WI38 (cell line): ENCODE results near the gene ANKRD11.
"Not testable (repeated sequence)": the region's sequence is repeated elsewhere in the genome, so short reads cannot be mapped to it uniquely, and the experiment has no call there.

Experiments used
- H3K4me3 ChIP-seq: 2 replicates; pipeline ENCODE4 v1.5.1; 2011; ENCODE audit warnings: low read depth, mild to moderate bottlenecking, control low read depth, low read length
- TF ChIP-seq, protein P1 (sequence below): IDR thresholded peaks from 2 replicates; pipeline ENCODE4 v1.5.1; 2012; ENCODE audit warnings: low read depth, mild to moderate bottlenecking, control low read depth, low read length

The ANKRD11 gene

DNA sequence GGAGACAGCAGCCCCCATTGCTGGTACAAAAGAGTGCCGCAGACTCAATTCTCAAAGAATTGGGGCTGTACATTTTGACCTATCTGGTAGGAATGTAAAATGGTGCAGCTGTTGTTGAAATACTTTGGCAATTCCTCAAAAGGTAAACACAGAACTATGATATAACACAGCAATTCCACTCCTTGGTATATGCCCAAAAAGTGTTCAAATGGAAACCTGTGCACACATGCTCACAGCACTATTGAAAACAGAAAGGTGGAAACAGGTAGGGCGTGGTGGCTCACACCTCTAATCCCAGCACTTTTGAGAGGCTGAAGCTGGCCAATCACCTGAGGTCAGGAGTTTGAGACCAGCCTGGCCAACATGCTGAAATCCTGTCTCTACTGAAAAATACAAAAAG lies 34.7 kb downstream of the ANKRD11 start:
- no peak overlapping the region for H3K4me3 ChIP-seq
- TF ChIP-seq, protein P1, sequence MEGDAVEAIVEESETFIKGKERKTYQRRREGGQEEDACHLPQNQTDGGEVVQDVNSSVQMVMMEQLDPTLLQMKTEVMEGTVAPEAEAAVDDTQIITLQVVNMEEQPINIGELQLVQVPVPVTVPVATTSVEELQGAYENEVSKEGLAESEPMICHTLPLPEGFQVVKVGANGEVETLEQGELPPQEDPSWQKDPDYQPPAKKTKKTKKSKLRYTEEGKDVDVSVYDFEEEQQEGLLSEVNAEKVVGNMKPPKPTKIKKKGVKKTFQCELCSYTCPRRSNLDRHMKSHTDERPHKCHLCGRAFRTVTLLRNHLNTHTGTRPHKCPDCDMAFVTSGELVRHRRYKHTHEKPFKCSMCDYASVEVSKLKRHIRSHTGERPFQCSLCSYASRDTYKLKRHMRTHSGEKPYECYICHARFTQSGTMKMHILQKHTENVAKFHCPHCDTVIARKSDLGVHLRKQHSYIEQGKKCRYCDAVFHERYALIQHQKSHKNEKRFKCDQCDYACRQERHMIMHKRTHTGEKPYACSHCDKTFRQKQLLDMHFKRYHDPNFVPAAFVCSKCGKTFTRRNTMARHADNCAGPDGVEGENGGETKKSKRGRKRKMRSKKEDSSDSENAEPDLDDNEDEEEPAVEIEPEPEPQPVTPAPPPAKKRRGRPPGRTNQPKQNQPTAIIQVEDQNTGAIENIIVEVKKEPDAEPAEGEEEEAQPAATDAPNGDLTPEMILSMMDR: no peak

GRCh38 chr16:89455178-89455577 lies 35.2 kb downstream of the ANKRD11 start:
- TF ChIP-seq, protein P1: no peak
- no peak overlapping the region for H3K4me3 ChIP-seq

DNA sequence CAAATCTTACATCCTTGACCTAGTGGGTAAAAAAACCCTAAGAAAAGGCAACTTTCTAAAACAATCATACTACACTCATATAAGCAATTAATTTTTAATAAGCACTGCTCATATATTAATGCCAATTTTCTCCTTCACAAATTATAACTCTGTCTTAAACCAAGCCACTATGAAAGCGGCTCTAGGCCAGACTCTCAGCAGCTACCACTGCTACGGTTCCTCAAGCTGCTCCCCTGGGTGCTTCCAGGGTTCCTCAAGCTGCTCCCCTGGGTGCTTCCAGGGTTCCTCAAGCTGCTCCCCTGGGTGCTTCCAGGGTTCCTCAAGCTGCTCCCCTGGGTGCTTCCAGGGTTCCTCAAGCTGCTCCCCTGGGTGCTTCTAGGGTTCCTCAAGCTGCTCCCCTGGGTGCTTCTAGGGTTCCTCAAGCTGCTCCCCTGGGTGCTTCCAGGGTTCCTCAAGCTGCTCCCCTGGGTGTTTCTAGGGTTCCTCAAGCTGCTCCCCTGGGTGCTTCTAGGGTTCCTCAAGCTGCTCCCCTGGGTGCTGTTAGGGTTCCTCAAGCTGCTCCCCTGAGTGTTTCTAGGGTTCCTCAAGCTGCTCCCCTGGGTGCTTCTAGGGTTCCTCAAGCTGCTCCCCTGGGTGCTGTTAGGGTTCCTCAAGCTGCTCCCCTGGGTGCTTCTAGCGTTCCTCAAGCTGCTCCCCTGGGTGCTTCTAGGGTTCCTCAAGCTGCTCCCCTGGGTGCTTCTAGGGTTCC lies 35.8 kb downstream of the ANKRD11 start:
- H3K4me3 ChIP-seq: not testable (repeated sequence)

DNA sequence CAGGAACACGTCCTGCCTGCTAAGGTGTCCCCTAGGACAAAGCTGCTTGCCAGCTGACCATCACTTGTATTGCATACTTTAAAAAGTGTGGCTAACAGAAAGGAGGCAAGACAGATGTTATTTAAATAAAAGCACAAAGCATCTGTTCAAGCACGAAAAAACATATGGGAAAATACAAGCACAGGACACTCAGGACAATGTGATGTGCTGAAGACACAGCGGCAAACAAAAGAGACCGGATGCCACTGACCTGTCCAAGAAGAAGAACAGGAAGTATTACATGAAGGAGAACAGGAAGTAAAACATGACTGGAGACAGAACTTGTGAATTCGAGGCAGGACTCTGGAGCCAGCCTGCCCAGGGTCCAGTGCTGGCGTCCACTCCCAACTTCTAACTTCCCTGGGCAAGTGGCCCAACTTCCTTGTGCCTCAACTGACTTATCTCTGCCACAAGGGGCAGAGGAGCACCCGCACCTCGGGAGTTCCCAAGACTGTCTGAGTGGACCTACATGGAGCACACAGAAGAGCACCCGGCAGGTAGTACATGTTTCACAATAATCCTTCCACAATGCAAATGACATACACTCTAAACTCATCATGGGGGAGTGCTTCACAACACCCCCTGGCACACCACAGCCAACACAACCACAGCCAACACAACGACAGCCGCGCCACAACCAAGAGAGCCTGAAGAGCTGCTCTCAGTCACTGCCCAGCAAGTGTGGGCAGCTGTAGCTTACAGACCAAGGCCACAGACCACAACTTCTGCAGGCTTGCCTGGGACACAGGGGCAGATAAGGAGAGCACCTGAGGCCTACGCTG lies 36.6 kb downstream of the ANKRD11 start:
- TF ChIP-seq, protein P1: no peak
- no peak overlapping the region for H3K4me3 ChIP-seq

DNA sequence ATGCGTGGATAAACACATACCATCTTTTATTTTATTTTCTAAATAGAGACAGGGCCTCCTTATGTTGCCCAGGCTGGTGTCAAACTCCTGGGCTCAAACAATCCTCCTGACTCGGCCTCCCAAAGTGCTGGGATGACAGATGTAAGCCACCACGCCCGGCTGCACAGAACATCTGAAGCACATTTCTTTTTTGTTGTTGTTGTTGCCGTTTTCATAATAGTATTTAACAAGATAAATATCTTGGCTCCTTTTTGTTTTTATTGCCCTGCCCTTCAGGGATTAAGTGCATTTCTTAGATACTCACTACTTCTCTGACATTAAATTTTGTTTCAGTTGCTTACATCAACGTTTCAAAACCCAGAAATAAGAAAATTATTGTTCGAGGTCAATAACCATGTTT lies 37.4 kb downstream of the ANKRD11 start:
- TF ChIP-seq, protein P1: no peak

GRCh38 chr16:89452241-89452640 lies 38.1 kb downstream of the ANKRD11 start:
- TF ChIP-seq, protein P1: no peak
- no peak overlapping the region for H3K4me3 ChIP-seq

More for the DNA sequence above, 37.4 kb downstream of the ANKRD11 start:
- H3K4me3 ChIP-seq: no peak overlapping the region

- H3K4me3 ChIP-seq: no peak overlapping the region
- TF ChIP-seq, protein P1: no peak
These were observed 39.8 kb downstream of the ANKRD11 start for GRCh38 chr16:89450537-89450936.
